ENCODE measurements around the gene SDK1.

SDK1 gene

DNA sequence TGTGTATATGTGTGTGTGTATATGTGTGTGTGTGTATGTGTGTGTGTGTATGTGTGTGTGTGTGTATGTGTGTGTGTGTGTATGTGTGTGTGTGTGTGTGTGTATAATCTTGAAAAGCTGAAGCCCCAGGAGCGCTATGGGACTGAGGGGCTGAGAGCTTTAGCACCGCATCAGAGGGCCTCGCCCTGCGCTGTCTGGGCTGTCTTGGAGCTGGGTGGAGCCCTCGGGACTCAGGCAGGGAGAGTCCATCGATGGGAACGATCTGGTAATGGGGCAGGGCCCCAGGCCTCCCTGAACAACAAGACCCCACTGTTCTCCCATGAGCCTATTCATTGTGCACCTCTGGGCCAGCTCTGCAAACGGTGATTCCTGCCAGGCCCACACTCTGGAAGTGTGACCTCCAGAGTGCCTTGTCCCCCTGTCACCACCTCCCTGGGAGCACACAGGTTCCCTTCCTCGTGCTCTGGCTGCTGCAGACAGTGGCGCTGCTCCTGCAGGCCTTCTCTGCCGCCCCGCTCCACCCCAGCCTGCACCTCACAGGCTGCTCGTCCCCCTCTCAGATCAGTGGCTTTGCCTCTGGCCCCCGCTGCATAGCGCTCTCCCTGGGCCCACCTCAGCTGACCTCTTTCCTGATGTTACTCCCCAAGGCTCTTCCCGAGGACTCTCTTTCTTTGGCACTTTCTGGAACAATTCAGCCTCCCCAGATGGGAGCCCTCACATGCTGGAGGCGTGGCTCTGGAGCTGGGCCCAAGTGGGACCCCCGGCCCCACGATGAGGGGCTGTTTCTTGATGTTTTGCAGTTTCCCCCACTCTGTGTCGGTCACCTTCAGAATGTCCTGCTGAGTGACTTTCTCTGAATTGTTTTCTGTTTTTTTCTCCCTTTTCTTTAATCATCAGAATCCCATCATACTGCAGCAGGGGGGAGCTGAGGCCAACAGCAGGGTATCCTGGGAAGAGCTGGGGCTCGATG lies 838.9 kb downstream of the SDK1 start:
- DNase-seq (ENCODE audit: extremely low read depth in 1 of 2, low read depth in 1 of 2) = no peak

DNA sequence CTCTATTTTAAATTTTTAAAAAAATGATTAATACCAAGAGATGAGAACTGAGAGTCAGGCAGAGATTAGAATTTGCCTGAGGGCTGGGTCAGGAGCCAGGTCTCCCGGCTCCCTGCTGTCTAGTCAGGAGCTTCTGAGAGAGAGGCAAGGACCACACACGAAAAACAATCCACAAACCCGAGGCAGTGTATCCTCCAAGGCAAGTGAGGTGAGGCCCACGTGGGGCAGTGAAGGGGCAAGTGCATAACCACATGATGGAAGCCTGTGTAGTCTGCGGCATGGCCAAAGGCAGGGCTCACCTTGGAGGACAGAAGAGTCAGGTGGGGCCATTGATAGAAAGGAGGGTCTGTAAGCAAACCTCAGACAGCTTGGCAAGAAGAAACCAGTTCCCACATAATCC lies 839.9 kb downstream of the SDK1 start:
- DNase-seq (ENCODE audit: extremely low read depth in 1 of 2, low read depth in 1 of 2) = no peak

DNA sequence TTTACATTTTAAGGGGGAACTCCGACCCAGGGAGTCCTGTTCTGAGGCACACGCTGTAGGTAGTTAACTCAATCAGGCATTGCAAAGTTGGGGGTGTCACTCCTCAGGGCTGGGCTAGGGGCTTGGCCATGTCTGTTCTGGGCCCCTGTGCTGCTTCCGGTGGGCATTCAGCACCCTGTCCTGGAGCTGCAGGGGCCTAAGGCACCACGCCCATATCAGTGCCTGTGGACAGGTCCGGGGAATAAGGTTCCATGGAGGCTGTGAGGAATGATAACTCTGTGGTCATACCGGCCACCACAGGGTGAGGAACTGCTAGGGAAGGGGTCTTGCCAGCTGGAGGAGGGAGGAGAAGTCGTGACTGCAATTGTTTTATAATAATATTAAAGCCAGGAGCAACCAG lies 842.0 kb downstream of the SDK1 start:
- no peak for DNase-seq (ENCODE audit: extremely low read depth in 1 of 2, low read depth in 1 of 2)

DNA sequence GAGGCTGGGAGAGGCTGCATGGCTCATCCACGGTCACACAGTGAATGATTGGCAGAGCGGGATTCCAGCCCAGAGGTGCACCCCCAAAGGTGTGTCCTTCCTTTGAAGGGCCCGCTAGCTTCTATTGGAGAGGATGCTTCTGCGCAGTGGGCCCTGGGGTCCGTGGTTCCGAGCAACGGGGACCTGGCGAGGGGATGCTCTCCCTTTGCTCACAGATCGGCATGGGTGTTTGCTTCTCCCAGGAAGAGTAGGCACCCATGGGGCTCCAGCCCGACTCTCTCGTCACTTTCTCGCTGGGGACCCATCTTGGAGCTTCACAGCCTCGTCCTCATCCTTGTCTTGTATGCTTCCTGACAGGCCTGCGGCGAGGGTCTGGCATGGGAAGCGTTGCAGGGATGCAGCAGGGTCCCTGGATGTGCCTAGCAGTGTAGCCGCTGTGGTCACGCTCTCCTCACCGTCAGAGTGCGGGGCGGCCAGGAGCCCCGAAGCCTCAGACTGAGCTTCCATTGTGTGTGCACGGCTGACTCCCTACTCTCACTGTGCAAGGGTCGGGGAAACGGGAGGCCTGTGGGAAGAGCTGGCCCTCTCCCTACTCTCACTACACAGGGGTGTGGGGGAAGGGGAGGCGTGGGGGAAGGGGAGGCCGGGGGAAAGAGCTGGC lies 842.6 kb downstream of the SDK1 start:
- DNase-seq (ENCODE audit: extremely low read depth in 1 of 2, low read depth in 1 of 2) = no peak

DNA sequence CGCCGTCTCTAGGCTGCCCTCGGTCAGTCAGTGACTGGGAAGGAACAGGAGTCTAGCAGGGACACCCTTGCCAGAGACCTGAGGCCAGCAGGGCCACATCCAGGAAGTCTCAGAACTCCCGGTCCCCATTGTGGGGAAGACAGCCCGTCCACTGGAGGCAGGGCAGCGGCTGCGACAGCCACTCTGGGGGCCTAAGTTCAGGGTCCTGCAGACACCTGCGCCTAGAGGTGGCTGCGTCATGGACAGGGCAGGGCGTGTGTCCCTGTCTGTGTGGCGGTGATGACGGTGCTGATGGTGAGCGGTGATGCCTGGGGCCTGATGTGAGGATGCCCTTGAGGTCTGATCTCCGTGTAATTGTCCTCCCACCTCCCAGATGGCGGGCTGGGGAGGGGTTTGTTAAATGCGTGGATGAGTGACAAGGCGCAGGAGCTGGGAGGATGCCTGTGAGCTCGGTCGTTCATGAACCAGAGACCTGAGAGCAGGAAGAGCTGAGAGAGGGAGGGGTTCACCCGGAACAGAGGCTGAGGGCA lies 843.2 kb downstream of the SDK1 start:
- no peak for DNase-seq (ENCODE audit: extremely low read depth in 1 of 2, low read depth in 1 of 2)

DNA sequence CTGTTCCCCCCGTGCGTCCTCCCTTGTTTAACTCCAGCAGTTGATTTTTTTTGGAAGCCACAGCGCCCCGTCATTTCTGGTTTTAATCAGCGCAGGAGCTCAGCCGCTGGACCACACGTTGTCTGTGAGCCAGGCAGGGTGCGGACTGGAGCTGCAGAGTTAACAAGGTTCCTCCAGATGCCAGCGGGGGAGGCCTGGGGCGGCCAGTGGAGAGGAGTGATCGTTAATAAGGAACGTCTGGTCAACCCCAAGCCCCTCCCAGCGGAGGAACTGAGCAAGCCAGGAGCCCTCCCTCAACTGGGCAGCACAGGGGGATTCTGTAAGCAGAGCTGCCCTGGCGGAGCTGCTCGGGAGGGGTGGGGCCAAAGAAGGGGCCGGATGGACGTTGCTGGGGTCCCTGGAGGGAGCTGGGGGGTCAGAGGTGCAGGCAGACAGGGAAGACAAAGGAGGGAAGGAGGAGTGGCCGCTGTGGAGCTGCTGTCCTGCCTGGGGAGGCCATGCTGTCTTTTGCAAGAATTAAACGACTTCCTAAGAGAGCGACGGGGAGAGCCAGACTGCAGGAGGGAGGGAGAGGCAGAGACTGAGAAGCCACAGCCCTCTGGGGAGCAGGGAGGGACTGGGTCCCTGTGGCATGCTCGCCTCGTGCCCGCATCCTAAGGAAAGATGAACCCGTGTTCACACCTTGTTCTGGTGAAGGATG lies 843.9 kb downstream of the SDK1 start:
- no peak for DNase-seq (ENCODE audit: extremely low read depth in 1 of 2, low read depth in 1 of 2)

DNA sequence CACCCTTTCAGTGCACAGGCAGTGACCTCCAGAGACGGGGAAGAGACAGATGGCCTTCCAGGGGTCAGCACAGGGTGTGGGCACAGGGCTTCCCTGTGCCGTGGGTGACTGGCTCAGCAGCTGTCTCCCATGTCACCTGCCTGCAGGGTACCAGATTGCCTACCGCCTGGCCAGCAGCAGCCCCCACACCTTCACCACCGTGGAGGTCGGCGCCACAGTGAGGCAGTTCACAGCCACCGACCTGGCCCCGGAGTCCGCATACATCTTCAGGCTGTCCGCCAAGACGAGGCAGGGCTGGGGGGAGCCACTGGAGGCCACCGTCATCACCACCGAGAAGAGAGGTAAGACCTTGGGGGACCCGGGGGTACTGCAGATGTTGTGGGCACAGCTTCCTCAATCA lies 844.5 kb downstream of the SDK1 start:
- no peak for DNase-seq (ENCODE audit: extremely low read depth in 1 of 2, low read depth in 1 of 2)

DNA sequence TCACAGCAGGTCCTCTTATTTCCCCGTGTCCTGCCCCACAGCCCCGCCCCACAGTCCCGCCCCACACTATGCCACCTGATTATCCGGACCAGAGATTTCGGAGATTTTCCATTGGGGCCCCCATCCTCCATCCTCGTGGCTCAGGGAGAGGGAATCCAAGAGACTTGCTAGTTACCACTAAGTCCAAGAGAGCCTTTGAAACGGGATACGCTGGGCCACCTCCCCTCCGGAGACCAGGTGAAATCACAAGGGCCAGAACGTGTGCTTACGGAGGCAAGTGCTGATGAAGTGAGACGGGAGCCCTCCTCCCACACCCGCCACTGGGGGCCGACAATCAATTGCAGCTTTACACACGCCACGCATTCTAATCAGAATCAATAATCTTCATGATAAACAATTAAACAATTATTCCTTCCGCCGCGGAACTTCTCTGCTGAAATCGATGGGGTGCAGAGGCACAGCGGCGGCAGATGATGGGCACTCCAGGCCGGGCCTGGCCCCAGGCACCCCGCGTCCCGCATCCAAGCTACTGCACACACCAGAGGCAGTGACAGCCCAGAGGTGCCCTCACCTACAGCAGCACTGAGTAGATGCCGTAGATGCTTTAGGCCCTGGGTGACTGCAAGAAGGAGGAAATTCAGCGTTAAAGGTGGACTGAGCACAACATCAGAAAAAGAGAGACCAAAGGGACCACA lies 847.0 kb downstream of the SDK1 start:
- DNase-seq (ENCODE audit: extremely low read depth in 1 of 2, low read depth in 1 of 2) = no peak

DNA sequence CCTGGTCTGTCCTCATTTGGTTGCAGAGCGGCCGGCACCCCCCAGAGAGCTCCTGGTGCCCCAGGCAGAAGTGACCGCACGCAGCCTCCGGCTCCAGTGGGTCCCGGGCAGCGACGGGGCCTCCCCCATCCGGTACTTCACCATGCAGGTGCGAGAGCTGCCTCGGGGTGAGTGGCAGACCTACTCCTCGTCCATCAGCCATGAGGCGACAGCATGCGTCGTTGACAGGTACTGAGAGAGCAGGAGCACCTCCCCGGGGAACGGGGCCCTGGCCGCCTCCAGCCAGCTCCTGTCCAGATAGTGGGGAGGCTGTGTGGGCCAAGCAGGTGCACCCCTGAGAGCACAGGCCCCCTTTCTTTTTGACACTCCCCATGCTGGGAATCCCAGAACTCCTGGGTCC lies 848.2 kb downstream of the SDK1 start:
- no peak for DNase-seq (ENCODE audit: extremely low read depth in 1 of 2, low read depth in 1 of 2)

DNA sequence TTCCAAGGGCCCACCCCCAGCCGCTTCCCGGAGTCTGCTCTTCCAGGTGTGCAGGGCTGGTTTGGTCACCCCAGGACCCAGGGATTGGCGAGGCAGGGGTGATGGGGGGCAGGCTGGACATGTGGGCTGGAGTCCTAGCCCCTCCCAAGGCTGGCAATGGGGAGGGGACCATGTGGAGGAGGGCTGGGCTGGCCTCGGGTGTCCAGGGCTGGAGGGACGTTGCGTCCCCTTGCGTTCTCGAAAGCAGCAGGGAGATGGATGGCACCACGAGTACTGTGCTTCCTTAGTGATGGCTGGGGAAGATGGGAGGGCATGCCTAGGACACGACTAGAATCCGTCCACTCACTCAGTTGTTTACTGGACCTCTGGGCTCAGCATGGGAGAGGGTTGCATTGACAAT lies 848.6 kb downstream of the SDK1 start:
- DNase-seq (ENCODE audit: extremely low read depth in 1 of 2, low read depth in 1 of 2) = no peak

DNA sequence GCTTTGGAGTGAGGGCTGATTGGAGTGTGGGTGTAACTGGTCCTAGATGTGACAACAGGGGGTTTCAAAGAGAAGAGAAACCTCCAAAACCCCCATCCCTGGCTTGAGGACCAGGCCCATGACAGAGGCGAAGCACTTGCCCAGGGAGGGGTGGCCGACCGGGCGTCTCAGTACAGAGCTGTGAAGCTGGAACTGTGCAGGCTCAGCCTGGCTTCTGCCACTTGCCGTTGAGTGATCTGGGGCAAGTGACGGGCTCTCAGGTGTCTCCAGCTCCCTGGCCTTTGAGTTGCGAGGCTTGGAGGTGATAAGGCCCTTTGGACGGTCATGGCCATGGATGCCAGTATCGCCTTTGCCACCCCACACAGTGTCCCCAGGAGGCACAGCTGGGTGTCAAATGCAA lies 849.7 kb downstream of the SDK1 start:
- no peak for DNase-seq (ENCODE audit: extremely low read depth in 1 of 2, low read depth in 1 of 2)

DNA sequence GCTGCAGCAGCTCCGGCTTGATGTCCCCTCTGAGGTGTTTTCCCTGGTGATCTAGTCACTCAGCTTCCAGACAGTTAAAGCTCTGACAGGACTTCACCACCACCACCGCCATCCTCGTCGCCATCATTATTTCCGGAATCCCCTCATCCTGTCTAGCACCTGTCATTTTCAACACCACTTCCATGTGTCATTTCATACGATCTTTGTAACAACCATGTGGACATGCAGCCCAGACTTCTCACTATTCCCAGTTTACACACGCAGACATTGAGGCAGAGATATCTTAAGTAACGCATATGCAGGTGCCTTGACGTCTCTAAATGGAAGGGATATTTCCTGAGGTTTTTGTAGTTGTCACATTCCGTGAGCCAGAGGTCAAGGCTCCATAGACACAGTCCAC lies 850.5 kb downstream of the SDK1 start:
- DNase-seq (ENCODE audit: extremely low read depth in 1 of 2, low read depth in 1 of 2) = no peak

DNA sequence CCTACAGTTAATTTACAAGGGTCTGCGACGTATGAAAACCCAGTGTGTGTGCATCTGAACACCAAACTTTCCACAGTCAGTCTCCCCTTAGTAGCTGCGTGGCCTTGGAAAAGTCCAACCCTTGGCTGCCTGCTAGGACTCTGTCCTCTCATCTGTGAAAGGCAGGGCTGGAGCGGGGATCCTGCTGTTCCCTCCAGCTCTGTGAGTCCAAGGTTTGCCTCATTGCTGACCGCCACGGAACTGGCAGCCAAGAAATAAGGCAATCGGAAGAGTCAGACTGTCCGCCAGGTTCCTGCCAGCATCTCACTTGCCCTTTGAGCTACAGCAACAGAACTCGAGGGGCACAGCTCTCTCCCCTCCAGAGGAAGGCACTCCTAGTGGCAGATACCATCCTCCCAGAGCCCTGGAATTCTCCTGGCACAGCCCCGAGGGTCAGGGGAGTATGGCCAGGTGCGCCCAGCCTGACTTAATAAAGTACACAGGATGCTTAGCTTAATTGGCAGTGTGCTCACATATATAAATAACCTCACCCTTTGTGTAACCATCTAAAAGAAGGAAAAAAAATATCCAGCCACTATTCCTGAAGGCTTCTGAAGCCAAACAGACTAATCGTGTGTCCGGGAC lies 851.0 kb downstream of the SDK1 start:
- no peak for DNase-seq (ENCODE audit: extremely low read depth in 1 of 2, low read depth in 1 of 2)

DNA sequence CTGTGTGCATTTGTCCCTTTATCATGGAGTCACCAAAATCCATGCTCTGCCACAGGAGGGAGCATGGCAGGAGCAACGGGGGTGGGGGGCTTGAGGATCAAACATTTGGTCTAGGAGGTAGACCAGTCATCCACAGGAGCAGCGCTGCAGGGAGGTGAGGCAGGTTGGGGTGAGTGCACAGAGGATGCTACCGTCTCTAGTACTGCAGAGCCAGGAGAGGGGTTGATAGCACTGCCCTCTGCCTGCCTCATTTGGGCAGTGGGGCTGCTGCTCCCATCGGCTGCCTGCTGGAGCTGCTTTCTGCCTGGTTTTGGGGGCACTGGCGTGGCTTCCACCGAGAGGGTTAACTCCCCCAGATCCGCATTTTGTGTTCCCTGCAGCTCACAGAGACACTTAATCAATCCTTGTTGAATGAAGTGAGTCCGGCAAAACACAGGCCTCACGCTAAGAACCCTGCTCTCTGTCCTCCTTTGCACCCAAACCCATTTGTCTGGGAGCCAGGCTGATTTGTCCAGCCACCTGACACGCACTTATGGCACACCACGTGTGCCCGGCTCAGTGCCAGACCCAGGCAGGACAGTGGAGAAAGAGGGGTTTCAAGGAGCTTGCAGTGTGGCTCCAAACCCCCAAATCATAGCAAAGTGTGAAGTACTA lies 854.0 kb downstream of the SDK1 start:
- DNase-seq (ENCODE audit: extremely low read depth in 1 of 2, low read depth in 1 of 2) = no peak

DNA sequence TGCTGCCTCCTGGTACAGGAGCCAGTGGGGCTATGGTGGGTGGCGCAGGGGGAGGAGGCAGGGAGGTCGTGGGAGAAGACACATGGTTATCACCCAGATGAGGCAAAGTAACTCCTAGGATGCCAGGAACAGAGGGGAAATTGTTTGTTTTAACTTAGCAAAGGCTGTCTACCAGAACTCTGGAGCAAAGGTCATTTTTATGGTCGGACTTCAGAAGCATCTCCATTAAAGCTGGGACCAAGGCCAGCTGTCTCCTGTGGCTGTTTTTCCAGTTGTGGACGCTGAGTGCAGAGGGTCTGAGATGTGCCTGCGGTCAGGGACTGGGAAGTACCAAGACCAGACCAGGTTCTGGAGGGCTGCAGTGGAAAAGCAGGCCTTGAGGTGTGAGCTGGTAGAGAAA lies 855.1 kb downstream of the SDK1 start:
- no peak for DNase-seq (ENCODE audit: extremely low read depth in 1 of 2, low read depth in 1 of 2)

DNA sequence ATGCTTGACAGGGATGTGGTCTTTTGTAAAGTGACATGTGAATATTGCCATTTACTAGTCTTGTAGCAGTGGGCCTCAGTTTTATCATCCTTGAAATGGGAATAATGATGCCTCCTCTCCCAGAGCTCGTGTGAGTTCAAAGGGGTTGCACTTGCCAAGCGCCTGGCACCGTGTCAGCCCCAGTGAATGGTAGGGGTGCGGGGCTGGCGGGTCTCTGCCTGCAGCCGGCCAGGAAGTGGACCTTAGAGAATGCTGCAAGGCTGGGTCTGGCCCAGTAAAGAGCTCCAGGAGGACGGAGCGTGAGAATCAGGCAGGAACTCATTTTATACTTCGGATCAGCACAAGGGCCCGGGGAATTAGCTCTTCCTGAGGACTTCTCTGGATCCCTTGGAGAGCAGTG lies 856.6 kb downstream of the SDK1 start:
- DNase-seq (ENCODE audit: extremely low read depth in 1 of 2, low read depth in 1 of 2) = no peak

DNA sequence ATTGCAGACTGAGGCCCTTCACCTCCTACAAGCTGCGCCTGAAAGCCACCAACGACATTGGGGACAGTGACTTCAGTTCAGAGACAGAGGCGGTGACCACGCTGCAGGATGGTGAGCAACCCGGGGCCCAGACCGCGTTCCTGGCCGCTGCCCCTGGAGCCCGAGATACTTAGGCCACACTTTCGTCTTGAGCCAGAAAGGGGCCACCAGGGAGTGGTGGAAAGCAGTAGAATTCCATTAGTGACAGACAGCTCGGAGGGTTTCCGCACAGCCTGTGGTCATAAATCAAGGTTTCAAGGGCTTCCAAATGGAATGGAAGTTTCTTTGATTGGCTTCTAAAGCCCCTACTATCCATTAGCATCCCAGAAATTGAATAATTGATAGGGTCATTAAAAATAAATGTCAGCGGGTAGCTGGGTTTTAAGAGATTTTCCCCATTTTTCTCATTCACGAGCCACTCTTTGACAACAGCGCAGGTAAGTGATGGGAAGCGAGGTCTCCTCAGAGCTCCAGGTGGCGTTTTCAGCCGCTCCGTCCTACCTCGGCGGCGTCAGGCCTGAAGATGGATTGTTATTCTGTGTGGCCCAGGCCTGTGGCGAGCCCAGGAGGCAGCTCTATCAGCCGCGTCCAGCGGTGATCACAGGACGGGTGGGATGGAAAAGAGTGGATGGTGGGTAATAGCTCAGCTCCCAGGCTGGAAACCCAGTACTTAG lies 857.5 kb downstream of the SDK1 start:
- no peak for DNase-seq (ENCODE audit: extremely low read depth in 1 of 2, low read depth in 1 of 2)

DNA sequence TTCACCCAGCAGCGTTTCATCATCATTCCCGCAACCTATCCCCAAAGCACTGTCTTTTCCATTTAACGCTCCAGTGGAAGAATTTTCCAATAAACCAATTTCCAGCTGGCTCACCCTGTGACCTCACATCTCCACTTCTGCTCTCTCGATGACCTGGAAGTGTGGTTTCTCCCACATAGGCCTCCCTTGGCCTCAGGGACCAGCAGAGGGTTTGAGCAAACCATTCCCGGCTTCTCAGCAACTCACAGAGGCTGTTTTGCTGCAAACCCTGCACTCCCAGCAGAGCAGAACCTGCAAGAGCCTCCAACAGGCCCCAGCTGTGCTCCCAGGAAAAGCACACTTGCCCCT lies 858.1 kb downstream of the SDK1 start:
- DNase-seq (ENCODE audit: extremely low read depth in 1 of 2, low read depth in 1 of 2) = no peak

DNA sequence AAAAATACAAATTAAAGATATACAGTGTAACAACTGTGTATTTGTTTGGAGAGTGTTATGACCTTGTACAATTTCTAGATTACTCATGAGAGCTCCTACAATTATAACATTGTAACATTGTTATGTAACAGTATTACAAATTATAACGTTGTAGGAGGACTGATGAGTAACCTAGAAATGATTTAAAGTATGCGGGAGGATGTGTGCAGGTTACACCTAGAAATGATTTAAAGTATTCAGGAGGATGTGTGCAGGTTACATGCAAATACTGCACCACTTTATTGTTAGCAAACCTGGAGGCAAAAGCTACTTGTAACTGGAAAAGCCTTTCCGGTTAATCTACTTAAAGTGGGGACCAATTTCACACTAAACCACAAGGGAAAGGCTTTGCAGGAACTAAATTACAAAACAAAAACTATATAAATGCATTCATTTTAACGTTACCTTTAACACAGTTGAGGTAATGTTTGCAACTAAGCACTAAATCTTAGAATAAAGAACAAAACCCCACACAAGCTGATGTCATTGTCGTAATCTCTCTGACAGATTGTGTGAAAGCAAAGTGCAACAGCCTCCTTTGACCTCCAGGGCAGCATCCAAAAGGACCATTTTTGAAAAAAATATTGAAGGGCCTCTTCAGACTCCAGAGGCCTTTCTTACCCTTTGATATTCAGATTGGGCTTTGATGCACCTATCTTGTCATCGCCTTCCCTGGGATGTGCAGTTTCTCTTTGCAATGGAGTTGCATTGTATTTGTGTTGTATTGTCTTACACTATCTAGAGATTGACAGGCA lies 858.9 kb downstream of the SDK1 start:
- no peak for DNase-seq (ENCODE audit: extremely low read depth in 1 of 2, low read depth in 1 of 2)
